ENCODE measurements around the gene RRP8. TPM values are rescaled to one million over a fixed set of nuclear protein-coding genes. Genes with fewer than 3 reads are reported as not detected.

RRP8 gene
- total RNA-seq, 1 experiment from 2014 or later: 22.2 TPM

GRCh38 chr11:6619004-6619745 is 15.8 kb upstream of the RRP8 start, which contains the start of gene TPP1:
Gene TPP1, minus strand, starts transcription at chr11:6619422. Its CDS starts 22 bp downstream, at chr11:6619400.
- in situ Hi-C loops (cut with HindIII; ENCODE audit: low sequenced_read_pairs): no loop called here
- peak; percentile 99 for DNase-seq (ENCODE audit: low spot score)

- peak; percentile 54 for DNase-seq (ENCODE audit: low spot score)
- in situ Hi-C loops (cut with HindIII; ENCODE audit: low sequenced_read_pairs): no loop called here
Measured at GRCh38 chr11:6618117-6619003, 14.9 kb upstream of the RRP8 start.

- in situ Hi-C loops (cut with HindIII; ENCODE audit: low sequenced_read_pairs): no loop called here
- no peak for DNase-seq (ENCODE audit: low spot score)
Measured at GRCh38 chr11:6617315-6617781, 13.9 kb upstream of the RRP8 start.

GRCh38 chr11:6616596-6617250 is 13.3 kb upstream of the RRP8 start:
- DNase-seq (ENCODE audit: low spot score): no peak
- in situ Hi-C loops (cut with HindIII; ENCODE audit: low sequenced_read_pairs): no loop called here

- no peak for DNase-seq (ENCODE audit: low spot score)
- in situ Hi-C loops (cut with HindIII; ENCODE audit: low sequenced_read_pairs): no loop called here
Measured at GRCh38 chr11:6615882-6616585, 12.6 kb upstream of the RRP8 start.

GRCh38 chr11:6615046-6615445 is 11.6 kb upstream of the RRP8 start:
- in situ Hi-C loops (cut with HindIII; ENCODE audit: low sequenced_read_pairs): no loop called here

GRCh38 chr11:6614446-6614845 is 11.0 kb upstream of the RRP8 start:
- in situ Hi-C loops (cut with HindIII; ENCODE audit: low sequenced_read_pairs): no loop called here
- DNase-seq (ENCODE audit: low spot score): no peak

More at GRCh38 chr11:6615046-6615445, 11.6 kb upstream of the RRP8 start:
- DNase-seq (ENCODE audit: low spot score): no peak

GRCh38 chr11:6613496-6613895 is 10.1 kb upstream of the RRP8 start:
- DNase-seq (ENCODE audit: low spot score): no peak
- in situ Hi-C loops (cut with HindIII; ENCODE audit: low sequenced_read_pairs): no loop called here

GRCh38 chr11:6612213-6613041 is 9.0 kb upstream of the RRP8 start, which contains the start of gene TAF10:
Gene TAF10, minus strand, starts transcription at chr11:6612216. Its CDS starts 27 bp downstream, at chr11:6612189.
- peak; percentile 96 for DNase-seq (ENCODE audit: low spot score)
- in situ Hi-C loops (cut with HindIII; ENCODE audit: low sequenced_read_pairs): no loop called here

- in situ Hi-C loops (cut with HindIII; ENCODE audit: low sequenced_read_pairs): no loop called here
Measured at GRCh38 chr11:6611963-6612212, 8.5 kb upstream of the RRP8 start.

GRCh38 chr11:6611092-6611962 is 7.9 kb upstream of the RRP8 start:
- DNase-seq (ENCODE audit: low spot score): no peak
- in situ Hi-C loops (cut with HindIII; ENCODE audit: low sequenced_read_pairs): no loop called here

More at GRCh38 chr11:6611963-6612212, 8.5 kb upstream of the RRP8 start:
- DNase-seq (ENCODE audit: low spot score): no peak

- in situ Hi-C loops (cut with HindIII; ENCODE audit: low sequenced_read_pairs): no loop called here
Measured at GRCh38 chr11:6610591-6610990, 7.2 kb upstream of the RRP8 start.

GRCh38 chr11:6609502-6610015 is 6.1 kb upstream of the RRP8 start:
- in situ Hi-C loops (cut with HindIII; ENCODE audit: low sequenced_read_pairs): no loop called here
- DNase-seq (ENCODE audit: low spot score): no peak

More at GRCh38 chr11:6610591-6610990, 7.2 kb upstream of the RRP8 start:
- no peak for DNase-seq (ENCODE audit: low spot score)

- in situ Hi-C loops (cut with HindIII; ENCODE audit: low sequenced_read_pairs): no loop called here
- no peak for DNase-seq (ENCODE audit: low spot score)
Measured at GRCh38 chr11:6608726-6609501, 5.5 kb upstream of the RRP8 start.

GRCh38 chr11:6608011-6608410 is 4.6 kb upstream of the RRP8 start:
- DNase-seq (ENCODE audit: low spot score): no peak
- in situ Hi-C loops (cut with HindIII; ENCODE audit: low sequenced_read_pairs): no loop called here

- no peak for DNase-seq (ENCODE audit: low spot score)
- in situ Hi-C loops (cut with HindIII; ENCODE audit: low sequenced_read_pairs): no loop called here
Measured at GRCh38 chr11:6607190-6607795, 3.9 kb upstream of the RRP8 start.

Measured in G401 (cell line).